T-helper 17 cell (primary cell): Measurements from ENCODE around the gene AQP1. TPM values are rescaled to one million over a fixed set of nuclear protein-coding genes. Genes with fewer than 3 reads are reported as not detected.

Experiments used
- ATAC-seq: fragments of 150-1000 bp; cut with Tn5 transposase; 2 replicates; pipeline ENCODE4 v1.10.0; 2021; ENCODE audit warnings: mild to moderate bottlenecking, moderate library complexity
- DNase-seq, 3 donors: peaks; one replicate each; pipeline versions ENCODE4 v3.0.0 to v3.0.0-alpha.2; 2020 to 2021
- H3K9me3 ChIP-seq: one replicate; pipeline ENCODE4 v1.7.0; 2013; ENCODE audit warnings: low read length, mild to moderate bottlenecking; ENCODE audit not compliant: control insufficient read depth, poor library complexity, severe bottlenecking
- H3K27ac Mint-ChIP-seq: one replicate; pipeline ENCODE4 v1.8.0; 2022; ENCODE audit warnings: mild to moderate bottlenecking, moderate library complexity, mixed read lengths
- H3K27me3 Mint-ChIP-seq: one replicate; pipeline ENCODE4 v1.8.0; 2022; ENCODE audit warnings: mixed read lengths
- H3K36me3 Mint-ChIP-seq: one replicate; pipeline ENCODE4 v1.8.0; 2022; ENCODE audit warnings: low read depth, mixed read lengths
- H3K4me1 Mint-ChIP-seq: one replicate; pipeline ENCODE4 v1.8.0; 2022; ENCODE audit warnings: mild to moderate bottlenecking, mixed read lengths
- H3K4me3 Mint-ChIP-seq: one replicate; pipeline ENCODE4 v1.8.0; 2022; ENCODE audit warnings: mild to moderate bottlenecking, moderate library complexity, mixed read lengths
- total RNA-seq, 4 donors: library from RNA in 2 of 4; stranded (reverse) in 2 of 4; gene quantifications; one replicate each; pipeline ENCODE4 v1.2.3 and lab custom pipeline; 2022 to 2026

Gene AQP1
- total RNA-seq, 2 donors from 2014 or later: 0.35 to 0.83 TPM

- peaks cover 5% of the 10 kb centered on the region for H3K27me3 Mint-ChIP-seq
Measured at GRCh38 chr7:30874656-30875302, 36.9 kb upstream of the AQP1 start.

GRCh38 chr7:30877015-30877769, 34.5 kb upstream of the AQP1 start:
- H3K36me3 Mint-ChIP-seq: no peaks in the 10 kb centered on the region
- no peaks in the 10 kb centered on the region for H3K9me3 ChIP-seq
- H3K27me3 Mint-ChIP-seq: peaks cover 11% of the 10 kb centered on the region
- DNase-seq (no peak), ATAC-seq (no peak)
- H3K27ac Mint-ChIP-seq: no peak overlapping the region
- H3K4me1 Mint-ChIP-seq: no peaks in the 10 kb centered on the region
- no peak overlapping the region for H3K4me3 Mint-ChIP-seq

More at GRCh38 chr7:30874656-30875302, 36.9 kb upstream of the AQP1 start:
- Mint-ChIP-seq H3K27ac (no peak overlapping the region), H3K4me3 (no peak overlapping the region), H3K4me1 (no peaks in the 10 kb centered on the region), H3K36me3 (no peaks in the 10 kb centered on the region)
- no peaks in the 10 kb centered on the region for H3K9me3 ChIP-seq
- ATAC-seq (no peak), DNase-seq (no peak)

GRCh38 chr7:30877993-30878392, 33.7 kb upstream of the AQP1 start:
- no peak for DNase-seq
- H3K27me3 Mint-ChIP-seq: peaks cover 11% of the 10 kb centered on the region
- H3K36me3 Mint-ChIP-seq: no peaks in the 10 kb centered on the region
- H3K4me3 Mint-ChIP-seq: no peak overlapping the region
- peaks cover 3% of the 10 kb centered on the region for H3K4me1 Mint-ChIP-seq
- no peaks in the 10 kb centered on the region for H3K9me3 ChIP-seq
- no peak for ATAC-seq
- no peak overlapping the region for H3K27ac Mint-ChIP-seq

- no peak overlapping the region for H3K27ac Mint-ChIP-seq
- H3K4me1 Mint-ChIP-seq: peaks cover 3% of the 10 kb centered on the region
- H3K27me3 Mint-ChIP-seq: peaks cover 11% of the 10 kb centered on the region
- H3K4me3 Mint-ChIP-seq: no peak overlapping the region
- DNase-seq (no peak), ATAC-seq (no peak)
- no peaks in the 10 kb centered on the region for H3K36me3 Mint-ChIP-seq
- no peaks in the 10 kb centered on the region for H3K9me3 ChIP-seq
Measured at GRCh38 chr7:30879139-30880124, 32.2 kb upstream of the AQP1 start.

GRCh38 chr7:30880125-30880720, 31.4 kb upstream of the AQP1 start:
- ATAC-seq: no peak
- Mint-ChIP-seq H3K36me3 (no peaks in the 10 kb centered on the region), H3K27me3 (peaks cover 11% of the 10 kb centered on the region)

DNA sequence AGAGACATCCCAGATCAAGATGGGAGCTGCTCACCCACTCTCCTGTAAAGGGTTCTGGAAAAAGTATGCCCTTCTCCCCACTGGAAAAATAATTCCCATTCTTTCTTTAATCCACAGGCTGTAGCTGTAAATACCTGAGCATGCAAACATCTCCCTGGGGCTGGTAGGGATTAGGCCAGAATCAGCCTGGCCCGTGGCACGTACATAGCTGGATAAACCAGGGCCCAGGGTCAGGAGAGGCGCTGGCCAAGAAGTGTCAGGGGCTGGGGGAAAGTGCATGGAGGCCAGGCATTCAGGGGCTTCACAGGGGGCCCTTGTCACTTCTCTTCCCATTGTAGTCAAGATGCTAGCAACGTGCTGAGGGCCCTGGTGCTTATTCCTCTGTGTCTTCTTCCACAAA, 30.7 kb upstream of the AQP1 start:
- H3K4me1 Mint-ChIP-seq: peaks cover 6% of the 10 kb centered on the region
- H3K4me3 Mint-ChIP-seq: no peak overlapping the region
- no peaks in the 10 kb centered on the region for H3K9me3 ChIP-seq
- no peak for DNase-seq
- no peak for ATAC-seq
- peaks cover 11% of the 10 kb centered on the region for H3K27me3 Mint-ChIP-seq
- no peak overlapping the region for H3K27ac Mint-ChIP-seq
- no peaks in the 10 kb centered on the region for H3K36me3 Mint-ChIP-seq

More at GRCh38 chr7:30880125-30880720, 31.4 kb upstream of the AQP1 start:
- DNase-seq: no peak
- peaks cover 6% of the 10 kb centered on the region for H3K4me1 Mint-ChIP-seq
- H3K4me3 Mint-ChIP-seq: no peak overlapping the region
- H3K9me3 ChIP-seq: no peaks in the 10 kb centered on the region
- H3K27ac Mint-ChIP-seq: no peak overlapping the region

- Mint-ChIP-seq H3K27ac (no peak overlapping the region), H3K4me3 (no peak overlapping the region), H3K4me1 (peaks cover 6% of the 10 kb centered on the region), H3K27me3 (peaks cover 11% of the 10 kb centered on the region), H3K36me3 (no peaks in the 10 kb centered on the region)
- no peaks in the 10 kb centered on the region for H3K9me3 ChIP-seq
- DNase-seq (no peak), ATAC-seq (no peak)
Measured at GRCh38 chr7:30881448-30881847, 30.2 kb upstream of the AQP1 start.

DNA sequence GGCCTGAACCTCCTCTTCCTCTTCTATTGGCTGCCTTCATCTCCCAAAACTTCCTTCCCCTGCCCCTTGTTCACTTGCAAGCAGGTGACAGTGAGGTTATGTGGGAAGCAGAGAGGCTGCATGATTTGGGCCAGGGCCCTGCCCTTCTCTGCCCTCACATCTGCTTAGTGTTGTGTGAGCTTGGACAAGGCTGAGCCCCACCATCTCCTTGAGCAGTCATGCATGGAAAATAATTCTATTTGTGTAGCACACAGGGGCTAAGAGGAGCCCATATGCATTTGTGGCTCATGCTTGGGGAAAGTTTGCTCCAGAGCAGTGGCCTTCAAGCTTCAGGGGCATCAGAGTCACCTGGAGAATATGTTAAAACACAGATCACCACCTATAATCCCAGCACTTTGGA, 26.8 kb upstream of the AQP1 start:
- Mint-ChIP-seq H3K27me3 (peaks cover 5% of the 10 kb centered on the region), H3K36me3 (no peaks in the 10 kb centered on the region), H3K27ac (peak overlapping the region; percentile 57), H3K4me1 (peaks cover 6% of the 10 kb centered on the region), H3K4me3 (no peak overlapping the region)
- DNase-seq (no peak), ATAC-seq (no peak)
- H3K9me3 ChIP-seq: no peaks in the 10 kb centered on the region

DNA sequence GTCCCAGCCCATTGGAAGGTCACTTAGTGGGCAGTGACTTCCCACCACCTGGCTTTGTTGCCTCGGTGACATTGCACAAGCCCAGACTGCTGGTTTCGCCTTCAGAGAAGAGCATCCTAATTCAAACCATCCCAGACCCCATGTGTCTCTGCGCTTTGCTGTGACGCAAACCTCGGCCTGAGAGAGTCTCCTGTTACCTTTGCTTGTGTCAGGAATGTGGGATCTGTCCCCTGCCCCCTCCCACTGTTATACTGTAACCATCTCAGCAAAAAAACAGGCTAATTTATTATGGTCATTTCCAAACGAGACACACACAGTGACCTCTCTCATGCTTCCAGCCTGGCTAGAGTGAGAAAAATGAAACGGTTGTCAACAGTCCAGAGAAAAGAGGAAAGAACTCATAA, 25.0 kb upstream of the AQP1 start:
- Mint-ChIP-seq H3K4me3 (no peak overlapping the region), H3K36me3 (no peaks in the 10 kb centered on the region), H3K27ac (no peak overlapping the region), H3K4me1 (peaks cover 6% of the 10 kb centered on the region), H3K27me3 (peaks cover under 1% of the 10 kb centered on the region)
- H3K9me3 ChIP-seq: no peaks in the 10 kb centered on the region
- DNase-seq (no peak), ATAC-seq (no peak)

DNA sequence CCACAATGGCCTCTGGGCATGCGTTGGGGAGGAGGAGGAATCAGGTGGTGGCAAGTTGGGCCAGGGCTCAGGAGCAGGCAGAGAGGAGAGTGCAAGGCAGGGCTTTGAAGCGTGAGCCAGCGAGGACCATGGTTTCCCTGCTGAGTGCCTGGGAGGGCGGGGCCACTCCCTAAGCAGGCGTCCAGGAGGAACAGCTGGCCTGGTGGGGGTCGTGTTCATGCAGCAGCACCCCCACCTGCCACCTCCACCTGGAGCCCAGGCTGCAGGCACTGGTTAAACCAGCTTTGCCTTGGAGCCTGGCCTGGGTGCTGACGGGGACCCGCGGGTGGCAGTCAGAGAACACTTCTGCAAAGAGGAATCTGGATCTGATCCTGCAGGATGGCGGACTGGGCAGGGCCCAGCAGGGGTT, 24.2 kb upstream of the AQP1 start:
- Mint-ChIP-seq H3K27ac (no peak overlapping the region), H3K36me3 (peaks cover under 1% of the 10 kb centered on the region), H3K27me3 (peaks cover 5% of the 10 kb centered on the region), H3K4me1 (peaks cover 5% of the 10 kb centered on the region), H3K4me3 (no peak overlapping the region)
- H3K9me3 ChIP-seq: no peaks in the 10 kb centered on the region
- ATAC-seq (no peak), DNase-seq (no peak)

GRCh38 chr7:30888747-30889146, 22.9 kb upstream of the AQP1 start:
- no peak for DNase-seq
- H3K9me3 ChIP-seq: no peaks in the 10 kb centered on the region
- Mint-ChIP-seq H3K27ac (no peak overlapping the region), H3K36me3 (peaks cover 2% of the 10 kb centered on the region), H3K27me3 (peaks cover 15% of the 10 kb centered on the region), H3K4me1 (peaks cover 3% of the 10 kb centered on the region), H3K4me3 (no peak overlapping the region)
- ATAC-seq: no peak

DNA sequence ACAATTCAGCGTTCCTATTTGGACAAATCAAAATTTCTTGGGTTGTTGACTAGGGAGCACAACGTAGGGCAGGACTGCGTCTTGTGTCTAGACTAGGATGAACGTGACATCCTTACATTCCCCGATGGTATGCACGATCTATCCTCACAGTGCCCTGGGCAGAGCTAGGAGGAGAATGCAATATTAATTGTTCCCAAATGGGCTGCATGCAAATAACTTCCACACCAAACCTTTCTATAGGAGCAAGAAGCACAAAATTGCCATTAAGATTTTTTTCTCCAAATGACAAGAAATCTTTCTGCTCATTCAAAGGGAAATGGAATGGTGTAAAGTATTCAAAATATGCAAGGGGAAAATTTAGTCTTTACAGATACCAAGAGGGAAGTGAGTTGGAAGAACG, 21.4 kb upstream of the AQP1 start:
- no peak overlapping the region for H3K27ac Mint-ChIP-seq
- H3K27me3 Mint-ChIP-seq: peaks cover 29% of the 10 kb centered on the region
- peaks cover 2% of the 10 kb centered on the region for H3K36me3 Mint-ChIP-seq
- no peak overlapping the region for H3K4me3 Mint-ChIP-seq
- no peaks in the 10 kb centered on the region for H3K4me1 Mint-ChIP-seq
- H3K9me3 ChIP-seq: no peaks in the 10 kb centered on the region
- ATAC-seq (no peak), DNase-seq (no peak)

DNA sequence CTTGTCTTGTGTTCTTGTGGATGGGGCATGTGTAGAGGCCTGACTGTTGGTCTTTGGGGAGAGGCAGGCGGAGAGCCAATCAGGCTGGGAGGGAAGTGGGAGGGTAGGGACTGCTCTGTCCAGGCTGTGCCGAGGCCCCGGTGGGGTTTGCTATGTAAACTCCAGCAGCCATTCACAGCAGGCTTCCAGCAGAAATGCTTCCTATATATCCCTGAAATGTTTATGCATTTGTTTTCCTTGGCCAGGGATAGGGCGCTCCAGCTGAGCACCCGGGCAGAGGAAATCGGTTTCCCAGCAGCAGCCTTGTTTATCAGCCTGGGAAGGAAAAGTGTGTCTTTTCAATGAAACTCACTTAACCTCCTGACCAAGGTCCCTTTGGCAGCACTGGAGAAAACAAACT, 18.3 kb upstream of the AQP1 start:
- Mint-ChIP-seq H3K27me3 (peaks cover 43% of the 10 kb centered on the region), H3K27ac (no peak overlapping the region), H3K4me3 (no peak overlapping the region), H3K36me3 (peaks cover 2% of the 10 kb centered on the region), H3K4me1 (peaks cover 4% of the 10 kb centered on the region)
- no peak for DNase-seq
- H3K9me3 ChIP-seq: no peaks in the 10 kb centered on the region
- no peak for ATAC-seq
